ENCODE measurements around the gene TSPAN18. TPM values are rescaled to one million over a fixed set of nuclear protein-coding genes. Genes with fewer than 3 reads are reported as not detected.

The TSPAN18 gene
- polyA plus RNA-seq, 1 of the 3 experiments (the other 2 are of a cell fraction), result 0.72 TPM

GRCh38 chr11:44754876-44755555 is 28.3 kb downstream of the TSPAN18 start:
- Histone ChIP-seq H3K4me2 (peak overlapping the region; percentile 67), H3K9me3 (0 out of 2 replicates have a peak, but pooled peaks cover 4% of the 10 kb centered on the region), H3K4me1 (ENCODE audit: control insufficient read depth in 1 of 2, insufficient read depth in 2 of 2, low read depth in 1 of 2, low read length in 1 of 2) (peaks cover 9 to 51% of the 10 kb centered on the region in 2 experiments; a peak in 3 of 4 replicates), H3K27ac (ENCODE audit: low read depth in 2 of 2, low read length in 1 of 2) (peak overlapping the region in 1 of 2 experiments; percentile 100; a peak in 2 of 4 replicates), H2AFZ (ENCODE audit: low read depth) (no peak overlapping the region), H3K4me3 (ENCODE audit: low read depth in 2 of 2, low read length in 1 of 2) (no peak overlapping the region; a peak in 1 of 4 replicates), H3K9me2 (no peaks in the 10 kb centered on the region), H3K79me2 (ENCODE audit: insufficient read depth) (no peaks in the 10 kb centered on the region), H3K27me3 (ENCODE audit: insufficient read depth) (no peaks in the 10 kb centered on the region; the same call in 1 of the 2 replicates), H3K9ac (no peak overlapping the region), H4K20me1 (ENCODE audit: insufficient read depth) (no peaks in the 10 kb centered on the region), H3F3A (replicated peaks; ENCODE audit: insufficient read depth) (no peaks in the 10 kb centered on the region), H3K36me3 (replicated peaks in 1 of 2; ENCODE audit: control insufficient read depth in 1 of 2, insufficient read depth in 2 of 2, low read length in 1 of 2) (no peaks in the 10 kb centered on the region)
- POLR2A ChIA-PET, result interaction anchor here (0.6 to 3.5 kb wide), 17 partner anchors 8 to 140 kb away, joined by 3 to 43 read pairs (median 5); no protein-coding TSS in a partner anchor
- peak; percentile 68 for DNase-seq
- CTCF ChIA-PET, result interaction anchor here (0.6 to 8.2 kb wide), 13 partner anchors 10 to 173 kb away, joined by 3 to 71 read pairs (median 4); no protein-coding TSS in a partner anchor
- 45% methylated on average over 4 of the region's 9 CpGs for whole genome bisulfite sequencing (ENCODE audit: low lambda C conversion rate)
- TF ChIP-seq TAF1 (IDR thresholded peaks at IDR 0.05; ENCODE audit: borderline replicate concordance, low read depth, low read length) (no peak), RXRA (IDR thresholded peaks at IDR 0.05; ENCODE audit: borderline replicate concordance, low read depth) (no peak), PBX3 (IDR thresholded peaks at IDR 0.05) (no peak), ZBTB33 (IDR thresholded peaks at IDR 0.05; ENCODE audit: borderline replicate concordance, low read depth) (no peak), NFIC (IDR thresholded peaks at IDR 0.05; ENCODE audit: borderline replicate concordance) (no peak), IRF3 (IDR thresholded peaks at IDR 0.05; ENCODE audit: low read depth, low read length) (no peak), RFX5 (IDR thresholded peaks at IDR 0.05; ENCODE audit: low read length) (no peak), SIN3A (IDR thresholded peaks at IDR 0.05; ENCODE audit: borderline replicate concordance, low read depth, low read length) (no peak), RAD21 (IDR thresholded peaks at IDR 0.05; ENCODE audit: low read length) (peak; percentile 43; the same call in 1 of the 2 replicates), USF2 (IDR thresholded peaks at IDR 0.05; ENCODE audit: borderline replicate concordance, low read depth, low read length) (no peak), POLR2AphosphoS5 (IDR thresholded peaks at IDR 0.05; ENCODE audit: low read depth, low read length) (no peak), CHD2 (IDR thresholded peaks at IDR 0.05; ENCODE audit: low read length, partially characterized antibody) (peak; percentile 23), JUND (IDR thresholded peaks at IDR 0.05) (no peak), FOXM1 (IDR thresholded peaks at IDR 0.05; ENCODE audit: low read depth) (no peak), REST (IDR thresholded peaks at IDR 0.05; ENCODE audit: low read depth, low read length) (no peak), CTCF (IDR thresholded peaks at IDR 0.05) (no peak), SMC3 (IDR thresholded peaks at IDR 0.05; ENCODE audit: low read depth, low read length) (peak; percentile 1; the same call in 1 of the 2 replicates), FOSL2 (IDR thresholded peaks at IDR 0.05; ENCODE audit: borderline replicate concordance, low read depth) (no peak), EP300 (IDR thresholded peaks at IDR 0.05; ENCODE audit: borderline replicate concordance in 1 of 2, low read depth in 1 of 2, low read length in 1 of 2) (peak in 1 of 2 experiments; percentile 84; a peak in 2 of 4 replicates), MEF2A (IDR thresholded peaks at IDR 0.05; ENCODE audit: borderline replicate concordance, low read depth) (no peak), GABPA (IDR thresholded peaks at IDR 0.05; ENCODE audit: low read depth) (no peak)
